ENCODE results near the gene TSPAN33. TPM values are rescaled to one million over a fixed set of nuclear protein-coding genes. Genes with fewer than 3 reads are reported as not detected.

Gene TSPAN33
- total and polyA plus RNA-seq, 9 of the 15 experiments (the other 6 are each of a cell fraction or from before 2014, with no cell fraction given) = 0.03 to 1.5 (median 0.23) TPM; not detected in 2

DNA sequence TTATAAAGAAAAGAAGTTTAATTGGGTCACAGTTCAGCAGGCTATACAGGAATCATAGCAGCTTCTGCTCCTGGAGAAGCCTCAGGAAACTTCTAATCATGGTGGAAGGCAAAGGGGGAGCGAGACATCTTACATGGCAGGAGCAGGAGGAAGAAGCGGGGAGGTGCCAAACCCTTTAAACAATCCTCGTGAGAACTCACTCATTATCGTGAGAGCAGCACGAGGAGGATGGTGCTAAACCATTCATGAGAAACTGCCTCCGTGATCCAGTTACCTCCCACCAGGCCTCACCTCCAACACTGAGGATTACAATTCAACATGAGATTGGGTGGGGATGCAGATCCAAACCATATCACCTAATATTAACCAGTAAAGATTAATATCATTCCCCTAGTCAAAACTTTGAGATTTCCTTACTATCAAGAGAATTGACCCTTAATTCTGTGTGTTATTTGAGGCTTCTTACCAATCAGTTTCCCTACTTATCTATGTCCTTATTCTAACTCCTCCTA lies 42.3 kb downstream of the TSPAN33 start:
- no peak overlapping the region for H3K4me2 ChIP-seq (ENCODE audit: insufficient read depth, low read length)
- H3K79me2 ChIP-seq (ENCODE audit: control insufficient read depth, insufficient read depth, low read length) = no peaks in the 10 kb centered on the region
- no peaks in the 10 kb centered on the region; the same call in 1 of the 2 replicates for H4K20me1 ChIP-seq (replicated peaks; ENCODE audit: control insufficient read depth, insufficient read depth, low read length)
- no peak overlapping the region for H3K9ac ChIP-seq (ENCODE audit: insufficient read depth in 1 of 2, low read depth in 2 of 2, low read length in 2 of 2)
- TF ChIP-seq CHD2 (IDR thresholded peaks at IDR 0.05; ENCODE audit: low read depth, low read length) = peak; percentile 79
- TF ChIP-seq E2F1 (CRISPR knock-in tag; IDR thresholded peaks at IDR 0.05) = no peak
- TF ChIP-seq SUPT5H (IDR thresholded peaks at IDR 0.05) = no peak
- peaks cover 61 to 63% of the 10 kb centered on the region in 2 experiments for H3K27me3 ChIP-seq (ENCODE audit: control insufficient read depth in 2 of 2, insufficient read depth in 2 of 2, low read length in 2 of 2)
- under 1% methylated on average over 6 of the region's 6 CpGs for WGBS (ENCODE audit: insufficient coverage, low coverage, missing lambda C conversion rate)
- H3K27ac ChIP-seq (ENCODE audit: extremely low read depth, low read depth, low read length) = no peak overlapping the region
- DNase-seq (ENCODE audit: extremely low read depth in 1 of 4, low spot score in 3 of 4) (no peak), FAIRE-seq (no peak), ATAC-seq (peak; percentile 74)
- no peaks in the 10 kb centered on the region for H3K36me3 ChIP-seq (ENCODE audit: control insufficient read depth, insufficient read depth, low read length)
- H3K4me3 ChIP-seq = no peak overlapping the region
- intact Hi-C loops (cut with micrococcal nuclease) (no loop called here), in situ Hi-C loops (cut with MboI) (no loop called here)
- H2AFZ ChIP-seq (ENCODE audit: low read depth, low read length) = no peak overlapping the region; the same call in 1 of the 2 replicates
- ChIA-PET CTCF (ENCODE audit: low intra/inter-chr PET ratio) (no interaction called here), POLR2A (interaction anchor here (0.8 kb wide), 1 partner anchor 20 kb away, joined by 3 read pairs; no protein-coding TSS in a partner anchor)
- H3K4me1 ChIP-seq (replicated peaks in 1 of 2; ENCODE audit: control insufficient read depth in 2 of 2, insufficient read depth in 2 of 2, low read length in 2 of 2) = peaks cover 0 to 13% of the 10 kb centered on the region in 2 experiments; a peak in 2 of 5 replicates
- no peaks in the 10 kb centered on the region for H3K9me1 ChIP-seq (ENCODE audit: control insufficient read depth, insufficient read depth, low read length)
- no TSS peak for BruUV-seq (replicated peaks)
- no peaks in the 10 kb centered on the region for H3K9me3 ChIP-seq (replicated peaks; ENCODE audit: control insufficient read depth, insufficient read depth, low read depth, low read length)

Measured in K562 (cell line).